Glutamatergic neuron (in vitro differentiated cells): ENCODE measurements around the gene ANKRD6. TPM values are rescaled to one million over a fixed set of nuclear protein-coding genes. Genes with fewer than 3 reads are reported as not detected.

Experiments
- DNase-seq: peaks from one replicate; pipeline ENCODE4 v3.0.0; 2022
- H3K27ac Mint-ChIP-seq: one replicate; pipeline ENCODE4 v1.8.0; 2020; ENCODE audit warnings: mild to moderate bottlenecking, mixed read lengths, inconsistent platforms; ENCODE audit not compliant: unreplicated experiment
- H3K27me3 Mint-ChIP-seq: one replicate; pipeline ENCODE4 v1.8.0; 2020; ENCODE audit warnings: mild to moderate bottlenecking, moderate library complexity, mixed read lengths, inconsistent platforms; ENCODE audit not compliant: unreplicated experiment
- H3K36me3 Mint-ChIP-seq: one replicate; pipeline ENCODE4 v1.8.0; 2020; ENCODE audit warnings: mild to moderate bottlenecking, mixed read lengths, inconsistent platforms; ENCODE audit not compliant: unreplicated experiment
- H3K4me1 Mint-ChIP-seq: one replicate; pipeline ENCODE4 v1.8.0; 2020; ENCODE audit warnings: mild to moderate bottlenecking, low read depth, mixed read lengths, inconsistent platforms; ENCODE audit not compliant: unreplicated experiment
- H3K4me3 Mint-ChIP-seq: one replicate; pipeline ENCODE4 v1.8.0; 2020; ENCODE audit warnings: mild to moderate bottlenecking, mixed read lengths, inconsistent platforms; ENCODE audit not compliant: unreplicated experiment
- H3K9me3 Mint-ChIP-seq: one replicate; pipeline ENCODE4 v1.8.0; 2020; ENCODE audit warnings: mild to moderate bottlenecking, moderate library complexity, mixed read lengths, inconsistent platforms; ENCODE audit not compliant: unreplicated experiment
- CTCF ChIP-seq: fragments of 200-600 bp; sonication (generic); IDR thresholded peaks from one replicate; pipeline ENCODE4 v1.5.0; 2021; ENCODE audit not compliant: partially characterized antibody, unreplicated experiment
- total RNA-seq: library from RNA; stranded (reverse); fragmentation: NEBNext Ultra II Directional; extraction: Animal tissue kit (Norgen Biotek cat#: 25700); gene quantifications from one replicate; pipeline ENCODE4 v1.2.1, GENCODE V29; 2021; ENCODE audit not compliant: unreplicated experiment

The ANKRD6 gene
- total RNA-seq, 1 donor from 2014 or later, result 31.9 TPM

GRCh38 chr6:89518352-89519055 lies 85.6 kb downstream of the ANKRD6 start:
- no peak overlapping the region for H3K4me3 Mint-ChIP-seq
- H3K4me1 Mint-ChIP-seq, result no peaks in the 10 kb centered on the region
- no peaks in the 10 kb centered on the region for H3K36me3 Mint-ChIP-seq
- TF ChIP-seq CTCF, result no peak
- H3K27me3 Mint-ChIP-seq, result peaks cover 2% of the 10 kb centered on the region
- no peak overlapping the region for H3K27ac Mint-ChIP-seq
- no peaks in the 10 kb centered on the region for H3K9me3 Mint-ChIP-seq
- no peak for DNase-seq

- DNase-seq, result no peak
- Mint-ChIP-seq H3K4me3 (no peak overlapping the region), H3K9me3 (no peaks in the 10 kb centered on the region), H3K27ac (no peak overlapping the region), H3K4me1 (no peaks in the 10 kb centered on the region), H3K27me3 (peaks cover 2% of the 10 kb centered on the region), H3K36me3 (no peaks in the 10 kb centered on the region)
- no peak for TF ChIP-seq CTCF
Measured at GRCh38 chr6:89520736-89521135, 87.8 kb downstream of the ANKRD6 start.

GRCh38 chr6:89522778-89523177 lies 89.8 kb downstream of the ANKRD6 start:
- Mint-ChIP-seq H3K36me3 (no peaks in the 10 kb centered on the region), H3K27ac (no peak overlapping the region), H3K4me1 (no peaks in the 10 kb centered on the region), H3K4me3 (no peak overlapping the region), H3K27me3 (no peaks in the 10 kb centered on the region), H3K9me3 (no peaks in the 10 kb centered on the region)
- TF ChIP-seq CTCF, result no peak
- DNase-seq, result no peak

- no peaks in the 10 kb centered on the region for H3K9me3 Mint-ChIP-seq
Measured at GRCh38 chr6:89525786-89526562, 93.0 kb downstream of the ANKRD6 start.

More at GRCh38 chr6:89525786-89526562, 93.0 kb downstream of the ANKRD6 start:
- DNase-seq, result no peak
- H3K4me1 Mint-ChIP-seq, result peaks cover 3% of the 10 kb centered on the region
- H3K36me3 Mint-ChIP-seq, result no peaks in the 10 kb centered on the region
- H3K4me3 Mint-ChIP-seq, result no peak overlapping the region
- TF ChIP-seq CTCF, result no peak
- no peaks in the 10 kb centered on the region for H3K27me3 Mint-ChIP-seq
- no peak overlapping the region for H3K27ac Mint-ChIP-seq
